ENCODE measurements around the gene FAM168A. TPM values are rescaled to one million over a fixed set of nuclear protein-coding genes. Genes with fewer than 3 reads are reported as not detected.

Gene FAM168A
- total RNA-seq, 1 experiment from 2014 or later, result 21.1 TPM

- Histone ChIP-seq H2AK5ac (ENCODE audit: insufficient read length, low read length) (no peak overlapping the region), H3K14ac (ENCODE audit: insufficient read depth, low read length) (no peak overlapping the region), H2BK20ac (ENCODE audit: low read depth, low read length, poor library complexity, severe bottlenecking) (no peak overlapping the region), H3K18ac (ENCODE audit: insufficient read length, low read depth, low read length) (no peak overlapping the region), H3K4ac (ENCODE audit: low read depth, low read length) (no peak overlapping the region), H4K8ac (replicated peaks; ENCODE audit: insufficient read length, low read depth, low read length) (no peak overlapping the region), H2BK15ac (ENCODE audit: low read depth, low read length) (no peak overlapping the region), H3K27ac (ENCODE audit: insufficient read length, low read depth, low read length) (no peak overlapping the region), H3K4me2 (ENCODE audit: insufficient read depth, insufficient read length, low read length) (no peak overlapping the region), H3K27me3 (ENCODE audit: insufficient read depth, low read length) (no peaks in the 10 kb centered on the region), H3T11ph (ENCODE audit: low read length) (no peak overlapping the region), H2BK5ac (ENCODE audit: insufficient read length, low read length) (no peak overlapping the region), H3K4me1 (ENCODE audit: insufficient read depth, low read length) (peaks cover 2% of the 10 kb centered on the region; the same call in 1 of the 2 replicates), H4K5ac (ENCODE audit: insufficient read length, low read depth, low read length) (no peak overlapping the region), H2AFZ (ENCODE audit: low read length) (no peak overlapping the region), H2BK12ac (ENCODE audit: insufficient read length, low read depth, low read length) (no peak overlapping the region), H3K79me1 (ENCODE audit: insufficient read depth, low read depth, low read length, poor library complexity, severe bottlenecking) (no peaks in the 10 kb centered on the region), H3K9me3 (ENCODE audit: control insufficient read depth, low read depth, low read length) (no peaks in the 10 kb centered on the region), H3K56ac (ENCODE audit: insufficient read length, low read depth, low read length) (no peak overlapping the region), H3K79me2 (ENCODE audit: insufficient read depth, low read length) (no peaks in the 10 kb centered on the region), H2BK120ac (ENCODE audit: low read depth, low read length, poor library complexity, severe bottlenecking) (no peak overlapping the region), H4K91ac (ENCODE audit: insufficient read length, low read depth, low read length) (no peak overlapping the region), H3K23ac (ENCODE audit: insufficient read length, low read depth, low read length) (no peak overlapping the region), H4K20me1 (ENCODE audit: control insufficient read depth, insufficient read depth, insufficient read length) (no peaks in the 10 kb centered on the region), H3K9ac (ENCODE audit: extremely low read depth, insufficient read length, low read length) (no peak overlapping the region), H3K23me2 (ENCODE audit: insufficient read length, low read depth, low read length, poor library complexity, severe bottlenecking) (no peaks in the 10 kb centered on the region)
- Mint-ChIP-seq H3K4me1 (peaks cover 16 to 20% of the 10 kb centered on the region in 2 experiments), H3K4me3 (no peak overlapping the region), H3K9me3 (no peaks in the 10 kb centered on the region; a peak in 1 of 5 replicates), H3K36me3 (ENCODE audit: insufficient read depth in 1 of 3, low read depth in 3 of 3) (peaks cover 0 to 2% (median 0%) of the 10 kb centered on the region in 3 experiments; a peak in 1 of 7 replicates), H3K27me3 (ENCODE audit: low read depth) (no peaks in the 10 kb centered on the region), H3K27ac (no peak overlapping the region; a peak in 1 of 7 replicates)
- DNase-seq, result no peak
- no peak for TF ChIP-seq CTCF (conservative IDR thresholded peaks at IDR 0.05)
- WGBS (ENCODE audit: extremely low coverage, insufficient read length, low lambda C conversion rate), result no CpG with 5 or more reads among the region's 4 CpGs
Observed at GRCh38 chr11:73453562-73453961, 144.3 kb downstream of the FAM168A start.
